IMR-90 (cell line): ENCODE data around the gene USP28. TPM values are rescaled to one million over a fixed set of nuclear protein-coding genes. Genes with fewer than 3 reads are reported as not detected.

Experiments
- ATAC-seq: fragments of 200-7000 bp; cut with Tn5 transposase; 2 replicates; pipeline ENCODE4 v1.9.1; 2020; ENCODE audit warnings: low read depth, mild to moderate bottlenecking, moderate library complexity
- BruUV-seq: library from RNA; stranded (reverse); fragments of 400-500 nt; replicated peaks from 2 replicates; lab custom pipeline; 2021; lab: Mats Ljungman, UMichigan
- CTCF ChIA-PET: fragments of 300-600 bp; formaldehyde crosslinking; extraction: SDS; loops from one replicate; lab custom pipeline; 2021; ENCODE audit warnings: antibody characterized with exemption; lab: Yijun Ruan, JAX
- POLR2A ChIA-PET: fragments of 300-600 bp; sonication (Branson Sonifier 250); formaldehyde crosslinking; loops from one replicate; lab custom pipeline; 2022; ENCODE audit warnings: antibody characterized with exemption; ENCODE audit not compliant: unreplicated experiment; lab: Charles Lee
- DNase-seq: peaks from one replicate; pipeline ENCODE4 v3.0.0; 2013
- H2AFZ ChIP-seq: replicated peaks from 2 replicates; pipeline ENCODE3; 2013; ENCODE audit warnings: low read length, mild to moderate bottlenecking; ENCODE audit not compliant: poor library complexity
- H2AK5ac ChIP-seq: 2 replicates; pipeline ENCODE4 v1.6.1; 2013; ENCODE audit warnings: low read depth, low read length, inconsistent platforms
- H2AK9ac ChIP-seq: replicated peaks from 2 replicates; pipeline ENCODE3; 2013; ENCODE audit warnings: mild to moderate bottlenecking, low read depth, low read length, moderate library complexity; ENCODE audit not compliant: poor library complexity
- H2BK120ac ChIP-seq: 2 replicates; pipeline ENCODE4 v1.6.1; 2013; ENCODE audit warnings: low read depth, low read length, inconsistent platforms
- H2BK15ac ChIP-seq: 3 replicates; pipeline ENCODE4 v1.6.1; 2013; ENCODE audit warnings: low read depth, low read length, inconsistent platforms
- H2BK20ac ChIP-seq: 2 replicates; pipeline ENCODE4 v1.6.1; 2013; ENCODE audit warnings: low read depth, mild to moderate bottlenecking, inconsistent platforms, low read length, moderate library complexity
- H2BK5ac ChIP-seq: 2 replicates; pipeline ENCODE4 v1.6.1; 2013; ENCODE audit warnings: mild to moderate bottlenecking, low read depth, low read length, inconsistent platforms; ENCODE audit not compliant: poor library complexity, severe bottlenecking
- H3K14ac ChIP-seq: replicated peaks from 2 replicates; pipeline ENCODE4 v1.6.1; 2013; ENCODE audit warnings: low read depth, low read length, inconsistent platforms
- H3K18ac ChIP-seq: 2 replicates; pipeline ENCODE4 v1.6.1; 2013; ENCODE audit warnings: low read depth, low read length, control low read depth
- H3K23ac ChIP-seq: 2 replicates; pipeline ENCODE4 v1.6.1; 2013; ENCODE audit warnings: low read depth, low read length, inconsistent platforms
- H3K27ac ChIP-seq: 2 replicates; pipeline ENCODE4 v1.5.1; 2013; ENCODE audit warnings: mild to moderate bottlenecking, control low read depth, low read length; ENCODE audit not compliant: insufficient read depth
- H3K27me3 ChIP-seq: 2 replicates; pipeline ENCODE4 v1.6.1; 2013; ENCODE audit warnings: low read length; ENCODE audit not compliant: control insufficient read depth, insufficient read depth
- H3K36me3 ChIP-seq: 2 replicates; pipeline ENCODE4 v1.6.1; 2013; ENCODE audit warnings: low read length, mixed read lengths; ENCODE audit not compliant: control insufficient read depth, insufficient read depth
- H3K4ac ChIP-seq: 2 replicates; pipeline ENCODE4 v1.6.1; 2013; ENCODE audit warnings: low read depth, low read length, inconsistent platforms
- H3K4me1 ChIP-seq: 2 replicates; pipeline ENCODE4 v1.6.1; 2013; ENCODE audit warnings: low read length, mixed read lengths; ENCODE audit not compliant: control insufficient read depth, insufficient read depth
- H3K4me2 ChIP-seq: 2 replicates; pipeline ENCODE4 v1.6.1; 2013; ENCODE audit warnings: low read depth, mild to moderate bottlenecking, control low read depth, low read length, moderate library complexity
- H3K4me3 ChIP-seq: 2 replicates; pipeline ENCODE4 v1.5.1; 2013; ENCODE audit warnings: low read depth, mild to moderate bottlenecking, control low read depth, low read length, moderate library complexity; ENCODE audit not compliant: insufficient read depth
- H3K56ac ChIP-seq: 2 replicates; pipeline ENCODE4 v1.6.1; 2013; ENCODE audit warnings: low read length, inconsistent platforms; ENCODE audit not compliant: insufficient read depth; ENCODE audit errors: extremely low read depth
- H3K79me1 ChIP-seq, 2 experiments: 2 replicates each; pipeline ENCODE4 v1.6.1; 2013; ENCODE audit warnings: low read length in 2 of 2, inconsistent platforms in 1 of 2, low read depth in 1 of 2
- H3K9ac ChIP-seq: 2 replicates; pipeline ENCODE4 v1.6.1; 2013; ENCODE audit warnings: low read depth, low read length, control low read depth
- H3K9me1 ChIP-seq: 2 replicates; pipeline ENCODE4 v1.6.1; 2013; ENCODE audit warnings: low read length, inconsistent platforms; ENCODE audit not compliant: insufficient read depth
- H3K9me3 ChIP-seq: 2 replicates; pipeline ENCODE4 v1.6.1; 2013; ENCODE audit warnings: low read length; ENCODE audit not compliant: control insufficient read depth, insufficient read depth
- H4K20me1 ChIP-seq: 2 replicates; pipeline ENCODE4 v1.6.1; 2013; ENCODE audit warnings: low read length, inconsistent platforms; ENCODE audit not compliant: insufficient read depth
- H4K5ac ChIP-seq: 2 replicates; pipeline ENCODE4 v1.6.1; 2013; ENCODE audit warnings: mild to moderate bottlenecking, low read depth, low read length, control low read depth
- H4K8ac ChIP-seq, 2 experiments: 2 replicates each; pipeline ENCODE4 v1.6.1; 2013; ENCODE audit warnings: low read depth in 2 of 2, low read length in 2 of 2, control low read depth in 1 of 2, inconsistent platforms in 1 of 2
- H4K91ac ChIP-seq: 2 replicates; pipeline ENCODE4 v1.6.1; 2013; ENCODE audit warnings: low read depth, low read length, inconsistent platforms; ENCODE audit not compliant: insufficient read depth
- BHLHE40 ChIP-seq: fragments of 150-350 bp; IDR thresholded peaks from 2 replicates; pipeline ENCODE4 v1.6.1; 2016; ENCODE audit warnings: mild to moderate bottlenecking, low read depth, low read length
- CHD1 ChIP-seq: IDR thresholded peaks from 2 replicates; pipeline ENCODE4 v1.6.1; 2012; ENCODE audit warnings: low read depth, low read length, improper control_type of control experiment
- CTCF ChIP-seq: conservative IDR thresholded peaks from 2 replicates; pipeline ENCODE4 v1.5.1; 2012; ENCODE audit warnings: mild to moderate bottlenecking, low read depth, low read length, improper control_type of control experiment
- FOS ChIP-seq: fragments of 150-350 bp; IDR thresholded peaks from 2 replicates; pipeline ENCODE4 v1.6.1; 2016; ENCODE audit warnings: low read depth, low read length
- MAFK ChIP-seq: IDR thresholded peaks from 2 replicates; pipeline ENCODE4 v1.6.1; 2012; ENCODE audit warnings: low read depth, low read length, improper control_type of control experiment
- MAZ ChIP-seq: IDR thresholded peaks from 2 replicates; pipeline ENCODE4 v1.6.1; 2012; ENCODE audit warnings: low read depth, mild to moderate bottlenecking, low read length, improper control_type of control experiment, moderate library complexity, borderline replicate concordance
- MXI1 ChIP-seq: IDR thresholded peaks from 2 replicates; pipeline ENCODE4 v1.6.1; 2012; ENCODE audit warnings: low read depth, mild to moderate bottlenecking, low read length, moderate library complexity, borderline replicate concordance
- NFE2L2 ChIP-seq: fragments of 150-350 bp; IDR thresholded peaks from 2 replicates; pipeline ENCODE4 v1.6.1; 2016; ENCODE audit warnings: low read depth, mild to moderate bottlenecking, low read length
- POLR2A ChIP-seq: IDR thresholded peaks from 2 replicates; pipeline ENCODE4 v1.6.1; 2012; ENCODE audit warnings: mild to moderate bottlenecking, low read depth, low read length
- RCOR1 ChIP-seq: IDR thresholded peaks from 2 replicates; pipeline ENCODE4 v1.6.1; 2012; ENCODE audit warnings: mild to moderate bottlenecking, low read length, improper control_type of control experiment; ENCODE audit not compliant: insufficient replicate concordance
- SMC3 ChIP-seq: fragments of 150-350 bp; IDR thresholded peaks from 2 replicates; pipeline ENCODE4 v1.6.1; 2016; ENCODE audit warnings: low read depth, mild to moderate bottlenecking, antibody characterized with exemption, low read length, moderate library complexity
- WGBS, 2 experiments: methylation state at CpG; one replicate each; pipeline versions ENCODE4 v1.1.5 to v1.1.7; 2013; ENCODE audit warnings: missing lambda C conversion rate in 2 of 2; ENCODE audit not compliant: insufficient read length in 1 of 2; ENCODE audit errors: extremely low coverage in 2 of 2; 5-methylcytosine and 5-hydroxymethylcytosine counted together
- dilution Hi-C: fragments of 300-500 bp; cut with HindIII; formaldehyde crosslinking; loops from one replicate; pipeline ENCODE4 v1.14.3; 2018; ENCODE audit warnings: low sequenced_read_pairs; ENCODE audit not compliant: unreplicated experiment
- in situ Hi-C: fragments of 300-500 bp; cut with MboI; formaldehyde crosslinking; loops from 3 replicates; pipeline ENCODE4 v1.14.3; 2019; ENCODE audit warnings: low sequenced_read_pairs, inconsistent platforms, mixed read lengths
- intact Hi-C: fragments of 100-400 bp; cut with micrococcal nuclease; formaldehyde crosslinking; loops from 2 replicates; pipeline ENCODE4 v1.10.0; 2022
- polyA plus RNA-seq, 3 experiments: library from polyadenylated mRNA; depleted of rRNA; stranded (reverse); fragments of >200 nt; gene quantifications; 2 replicates each; pipeline ENCODE4 v1.2.3, GENCODE V29; 2012; ENCODE audit warnings: low replicate concordance in 1 of 3
- total RNA-seq: library from RNA; depleted of rRNA; stranded (reverse); fragments of >200 nt; gene quantifications from 2 replicates; pipeline ENCODE4 v1.2.3, GENCODE V29; 2012
- TF ChIP-seq, protein P1 (sequence below): fragments of 150-350 bp; IDR thresholded peaks from 2 replicates; pipeline ENCODE4 v1.6.1; 2017; ENCODE audit warnings: mild to moderate bottlenecking, antibody characterized with exemption, low read length, low read depth
- TF ChIP-seq, protein P2 (sequence below): fragments of 150-350 bp; IDR thresholded peaks from 2 replicates; pipeline ENCODE4 v1.6.1; 2016; ENCODE audit warnings: low read depth, mild to moderate bottlenecking, low read length, moderate library complexity, borderline replicate concordance

The USP28 gene
- total and polyA plus RNA-seq, 2 of the 4 experiments (the other 2 are of a cell fraction): 17.0 to 36.0 TPM

GRCh38 chr11:113835306-113835705, 40.1 kb downstream of the USP28 start:
- peaks cover 10% of the 10 kb centered on the region for H3K36me3 ChIP-seq
- DNase-seq: no peak
- no peak overlapping the region for H2AK9ac ChIP-seq
- H2BK120ac ChIP-seq: no peak overlapping the region
- H2AFZ ChIP-seq: no peak overlapping the region
- CTCF ChIA-PET: no interaction called here
- intact Hi-C loops: no loop called here
- no TSS peak for BruUV-seq
- no peak overlapping the region for H4K91ac ChIP-seq
- H3K4me1 ChIP-seq: peaks cover 2% of the 10 kb centered on the region; the same call in 1 of the 2 replicates
- in situ Hi-C loops: no loop called here
- whole genome bisulfite sequencing, 2 experiments: 87% methylated on average over 3 of the region's 4 CpGs; no CpG with 5 or more reads in 1 of the 2 experiments
- dilution Hi-C loops: no loop called here
- H3K27me3 ChIP-seq: no peaks in the 10 kb centered on the region
- H3K9me3 ChIP-seq: no peaks in the 10 kb centered on the region
- no peak overlapping the region for H3K4me2 ChIP-seq
- no peak overlapping the region for H2BK20ac ChIP-seq
- no peak overlapping the region for H3K9ac ChIP-seq
- H3K14ac ChIP-seq: no peak overlapping the region
- no peaks in the 10 kb centered on the region for H4K20me1 ChIP-seq
- H4K5ac ChIP-seq: no peak overlapping the region
- no peak overlapping the region for H2BK15ac ChIP-seq
- no peak overlapping the region for H3K4me3 ChIP-seq
- peaks cover 2% of the 10 kb centered on the region; the same call in 1 of the 2 replicates for H3K9me1 ChIP-seq
- H3K79me1 ChIP-seq: no peaks in the 10 kb centered on the region
- no peak overlapping the region for H3K4ac ChIP-seq
- H3K56ac ChIP-seq: no peak overlapping the region
- no peak overlapping the region for H2AK5ac ChIP-seq
- H3K27ac ChIP-seq: no peak overlapping the region
- no peak overlapping the region for H3K23ac ChIP-seq
- POLR2A ChIA-PET: no interaction called here
- no peak overlapping the region for H2BK5ac ChIP-seq
- no peak overlapping the region for H4K8ac ChIP-seq
- no peak for ATAC-seq
- H3K18ac ChIP-seq: no peak overlapping the region
- TF ChIP-seq SMC3: no peak
- no peak for TF ChIP-seq MAZ
- TF ChIP-seq CHD1: no peak
- no peak for TF ChIP-seq BHLHE40
- no peak for TF ChIP-seq CTCF
- TF ChIP-seq POLR2A: no peak
- TF ChIP-seq, protein P1, sequence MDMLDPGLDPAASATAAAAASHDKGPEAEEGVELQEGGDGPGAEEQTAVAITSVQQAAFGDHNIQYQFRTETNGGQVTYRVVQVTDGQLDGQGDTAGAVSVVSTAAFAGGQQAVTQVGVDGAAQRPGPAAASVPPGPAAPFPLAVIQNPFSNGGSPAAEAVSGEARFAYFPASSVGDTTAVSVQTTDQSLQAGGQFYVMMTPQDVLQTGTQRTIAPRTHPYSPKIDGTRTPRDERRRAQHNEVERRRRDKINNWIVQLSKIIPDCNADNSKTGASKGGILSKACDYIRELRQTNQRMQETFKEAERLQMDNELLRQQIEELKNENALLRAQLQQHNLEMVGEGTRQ: no peak
- TF ChIP-seq, protein P2, sequence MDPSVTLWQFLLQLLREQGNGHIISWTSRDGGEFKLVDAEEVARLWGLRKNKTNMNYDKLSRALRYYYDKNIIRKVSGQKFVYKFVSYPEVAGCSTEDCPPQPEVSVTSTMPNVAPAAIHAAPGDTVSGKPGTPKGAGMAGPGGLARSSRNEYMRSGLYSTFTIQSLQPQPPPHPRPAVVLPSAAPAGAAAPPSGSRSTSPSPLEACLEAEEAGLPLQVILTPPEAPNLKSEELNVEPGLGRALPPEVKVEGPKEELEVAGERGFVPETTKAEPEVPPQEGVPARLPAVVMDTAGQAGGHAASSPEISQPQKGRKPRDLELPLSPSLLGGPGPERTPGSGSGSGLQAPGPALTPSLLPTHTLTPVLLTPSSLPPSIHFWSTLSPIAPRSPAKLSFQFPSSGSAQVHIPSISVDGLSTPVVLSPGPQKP: no peak
- no peak for TF ChIP-seq FOS
- no peak for TF ChIP-seq RCOR1
- no peak for TF ChIP-seq MAFK
- TF ChIP-seq MXI1: no peak
- TF ChIP-seq NFE2L2: no peak
